GM21515 (cell line): ENCODE measurements around the gene ITPK1.

Source experiments
- ATAC-seq: cut with Tn5 transposase; IDR thresholded peaks from one replicate; pipeline ENCODE4 v1.9.1; 2021; ENCODE audit not compliant: unreplicated experiment

Gene ITPK1

GRCh38 chr14:92973798-92974372 lies 141.8 kb downstream of the ITPK1 start:
- no peak for ATAC-seq

GRCh38 chr14:92973261-92973797 lies 142.4 kb downstream of the ITPK1 start:
- ATAC-seq, result no peak

- no peak for ATAC-seq
Measured at GRCh38 chr14:92971601-92972180, 144.0 kb downstream of the ITPK1 start.

GRCh38 chr14:92970271-92970670 lies 145.5 kb downstream of the ITPK1 start:
- no peak for ATAC-seq

GRCh38 chr14:92969871-92970270 lies 145.9 kb downstream of the ITPK1 start:
- no peak for ATAC-seq

GRCh38 chr14:92969430-92969829 lies 146.3 kb downstream of the ITPK1 start:
- ATAC-seq, result no peak

GRCh38 chr14:92968291-92969020 lies 147.3 kb downstream of the ITPK1 start:
- no peak for ATAC-seq

- ATAC-seq, result no peak
Measured at GRCh38 chr14:92967346-92967926, 148.3 kb downstream of the ITPK1 start.

- ATAC-seq, result no peak
Measured at GRCh38 chr14:92965281-92965680, 150.4 kb downstream of the ITPK1 start.

GRCh38 chr14:92964124-92965109 lies 151.3 kb downstream of the ITPK1 start:
- no peak for ATAC-seq

- ATAC-seq, result no peak
Measured at GRCh38 chr14:92963301-92964123, 152.2 kb downstream of the ITPK1 start.

- no peak for ATAC-seq
Measured at GRCh38 chr14:92962831-92963095, 153.0 kb downstream of the ITPK1 start.

GRCh38 chr14:92962031-92962830 lies 153.5 kb downstream of the ITPK1 start:
- ATAC-seq, result no peak

- no peak for ATAC-seq
Measured at GRCh38 chr14:92961567-92961855, 154.2 kb downstream of the ITPK1 start.

- ATAC-seq, result no peak
Measured at GRCh38 chr14:92960706-92961566, 154.8 kb downstream of the ITPK1 start.

GRCh38 chr14:92959761-92960680 lies 155.7 kb downstream of the ITPK1 start:
- ATAC-seq, result no peak

GRCh38 chr14:92959189-92959531 lies 156.6 kb downstream of the ITPK1 start:
- ATAC-seq, result no peak
